Hepatocyte (in vitro differentiated cells): ENCODE results near the gene SNX10.

Source experiments
- CTCF ChIP-seq: fragments of 200-600 bp; sonication (generic); IDR thresholded peaks from 2 replicates; pipeline ENCODE4 v1.5.1; 2016; ENCODE audit warnings: antibody characterized with exemption, mild to moderate bottlenecking; ENCODE audit not compliant: poor library complexity
- EZH2 ChIP-seq: fragments of 200-600 bp; sonication (generic); IDR thresholded peaks from 2 replicates; pipeline ENCODE4 v1.6.1; 2016; ENCODE audit warnings: antibody characterized with exemption, mild to moderate bottlenecking, borderline replicate concordance
- EZH2phosphoT487 ChIP-seq: fragments of 200-600 bp; sonication (generic); IDR thresholded peaks from one replicate; pipeline ENCODE4 v1.6.1; 2018; ENCODE audit warnings: antibody characterized with exemption, mild to moderate bottlenecking, low read depth, moderate library complexity; ENCODE audit not compliant: unreplicated experiment, severe bottlenecking

DNA sequence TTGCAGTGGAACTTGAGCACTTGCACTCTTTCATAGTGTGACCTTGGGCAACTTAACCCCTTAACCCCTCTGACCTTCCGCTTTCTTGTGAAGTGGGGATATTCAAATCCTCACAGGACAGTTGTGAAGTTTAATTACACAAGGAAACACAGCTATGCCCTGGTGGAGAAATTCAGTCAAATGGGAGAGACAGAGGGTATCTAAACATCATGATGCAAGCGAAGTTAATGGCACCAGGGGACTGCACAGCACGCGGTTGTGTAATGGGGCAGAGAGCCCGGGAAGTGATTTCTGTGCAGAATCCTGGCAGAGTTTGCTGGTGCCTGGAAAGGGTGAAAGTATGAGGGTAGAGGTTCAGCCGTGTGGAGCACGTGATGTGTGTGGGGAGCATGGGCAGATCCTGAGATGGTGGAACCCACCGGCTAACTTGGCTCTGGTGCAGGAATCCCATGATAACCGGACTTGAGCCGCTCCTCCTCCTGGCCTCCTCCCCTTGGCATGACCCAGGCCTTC lies 51.7 kb downstream of the SNX10 start:
- TF ChIP-seq CTCF (no peak), EZH2phosphoT487 (no peak), EZH2 (no peak)
